ENCODE results near the gene ASAP3. TPM values are rescaled to one million over a fixed set of nuclear protein-coding genes. Genes with fewer than 3 reads are reported as not detected.

ASAP3 gene
- total RNA-seq, 1 experiment from 2014 or later, result 2.9 TPM

GRCh38 chr1:23461050-23461449, 22.9 kb downstream of the ASAP3 start:
- Mint-ChIP-seq H3K4me3 (ENCODE audit: low read depth, unreplicated experiment) (no peak overlapping the region), H3K4me1 (ENCODE audit: low read depth, unreplicated experiment) (no peaks in the 10 kb centered on the region), H3K36me3 (ENCODE audit: insufficient read depth, unreplicated experiment) (no peaks in the 10 kb centered on the region), H3K27me3 (ENCODE audit: unreplicated experiment) (peaks cover 31% of the 10 kb centered on the region), H3K9me3 (ENCODE audit: low read depth, unreplicated experiment) (peaks cover 2% of the 10 kb centered on the region), H3K27ac (ENCODE audit: unreplicated experiment) (no peak overlapping the region)
- DNase-seq, result no peak
- BruUV-seq (replicated peaks), result no TSS peak
- TF ChIP-seq CTCF (IDR thresholded peaks at IDR 0.05; ENCODE audit: unreplicated experiment), result no peak
- intact Hi-C loops (cut with micrococcal nuclease; ENCODE audit: unreplicated experiment), result no loop called here
- CTCF ChIA-PET, result no interaction called here

GRCh38 chr1:23460519-23460918, 23.5 kb downstream of the ASAP3 start:
- peaks cover 36% of the 10 kb centered on the region for H3K27me3 Mint-ChIP-seq (ENCODE audit: unreplicated experiment)
- no TSS peak for BruUV-seq (replicated peaks)
- no peak for DNase-seq
- no peak overlapping the region for H3K4me3 Mint-ChIP-seq (ENCODE audit: low read depth, unreplicated experiment)
- peaks cover 2% of the 10 kb centered on the region for H3K9me3 Mint-ChIP-seq (ENCODE audit: low read depth, unreplicated experiment)
- no peaks in the 10 kb centered on the region for H3K4me1 Mint-ChIP-seq (ENCODE audit: low read depth, unreplicated experiment)
- CTCF ChIA-PET, result no interaction called here
- no peak for TF ChIP-seq CTCF (IDR thresholded peaks at IDR 0.05; ENCODE audit: unreplicated experiment)
- H3K36me3 Mint-ChIP-seq (ENCODE audit: insufficient read depth, unreplicated experiment), result no peaks in the 10 kb centered on the region
- H3K27ac Mint-ChIP-seq (ENCODE audit: unreplicated experiment), result no peak overlapping the region
- intact Hi-C loops (cut with micrococcal nuclease; ENCODE audit: unreplicated experiment), result no loop called here

- Mint-ChIP-seq H3K27me3 (ENCODE audit: unreplicated experiment) (peaks cover 46% of the 10 kb centered on the region), H3K27ac (ENCODE audit: unreplicated experiment) (no peak overlapping the region), H3K4me3 (ENCODE audit: low read depth, unreplicated experiment) (no peak overlapping the region), H3K9me3 (ENCODE audit: low read depth, unreplicated experiment) (peaks cover 2% of the 10 kb centered on the region), H3K36me3 (ENCODE audit: insufficient read depth, unreplicated experiment) (no peaks in the 10 kb centered on the region), H3K4me1 (ENCODE audit: low read depth, unreplicated experiment) (no peaks in the 10 kb centered on the region)
- intact Hi-C loops (cut with micrococcal nuclease; ENCODE audit: unreplicated experiment), result no loop called here
- DNase-seq, result no peak
- BruUV-seq (replicated peaks), result no TSS peak
- TF ChIP-seq CTCF (IDR thresholded peaks at IDR 0.05; ENCODE audit: unreplicated experiment), result no peak
- CTCF ChIA-PET, result no interaction called here
Measured at GRCh38 chr1:23459338-23459757, 24.6 kb downstream of the ASAP3 start.

- Mint-ChIP-seq H3K4me3 (ENCODE audit: low read depth, unreplicated experiment) (no peak overlapping the region), H3K27ac (ENCODE audit: unreplicated experiment) (no peak overlapping the region), H3K27me3 (ENCODE audit: unreplicated experiment) (peaks cover 33% of the 10 kb centered on the region), H3K4me1 (ENCODE audit: low read depth, unreplicated experiment) (peaks cover 27% of the 10 kb centered on the region), H3K9me3 (ENCODE audit: low read depth, unreplicated experiment) (peaks cover 2% of the 10 kb centered on the region), H3K36me3 (ENCODE audit: insufficient read depth, unreplicated experiment) (peaks cover 5% of the 10 kb centered on the region)
- no peak for DNase-seq
- intact Hi-C loops (cut with micrococcal nuclease; ENCODE audit: unreplicated experiment), result no loop called here
- no peak for TF ChIP-seq CTCF (IDR thresholded peaks at IDR 0.05; ENCODE audit: unreplicated experiment)
- no TSS peak for BruUV-seq (replicated peaks)
- CTCF ChIA-PET, result no interaction called here
Measured at GRCh38 chr1:23456226-23456625, 27.8 kb downstream of the ASAP3 start.
